ENCODE data around the gene ATOH8.

GRCh38 chr2:85831735-85832134 is 77.9 kb downstream of the ATOH8 start:
- no peak for TF ChIP-seq CTCF (IDR thresholded peaks at IDR 0.05)
- TF ChIP-seq POLR2A (IDR thresholded peaks at IDR 0.05): no peak

Measured in heart left ventricle (tissue), 13 donors.